ENCODE data around the gene ARHGDIA. TPM values are rescaled to one million over a fixed set of nuclear protein-coding genes. Genes with fewer than 3 reads are reported as not detected.

ARHGDIA gene
- total RNA-seq, 1 donor from 2014 or later: 109 TPM

GRCh38 chr17:81865733-81866439 lies 5.3 kb downstream of the ARHGDIA start:
- peak; percentile 99 for DNase-seq (ENCODE audit: low spot score)

GRCh38 chr17:81865358-81865732 lies 5.8 kb downstream of the ARHGDIA start:
- ATAC-seq (no peak), DNase-seq (ENCODE audit: low spot score) (no peak)

More at GRCh38 chr17:81865733-81866439, 5.3 kb downstream of the ARHGDIA start:
- ATAC-seq: peak; percentile 51

- DNase-seq (ENCODE audit: low spot score) (peak; percentile 59), ATAC-seq (no peak)
Measured at GRCh38 chr17:81863833-81864768, 7.0 kb downstream of the ARHGDIA start.

- ATAC-seq (no peak), DNase-seq (ENCODE audit: low spot score) (peak; percentile 55)
Measured at GRCh38 chr17:81863123-81863675, 7.9 kb downstream of the ARHGDIA start.

GRCh38 chr17:81860756-81861568 lies 10.2 kb downstream of the ARHGDIA start:
- ATAC-seq (peak; percentile 76), DNase-seq (ENCODE audit: low spot score) (peak; percentile 100)

- DNase-seq (ENCODE audit: low spot score) (no peak), ATAC-seq (peak; percentile 67)
Measured at GRCh38 chr17:81859906-81860755, 11.0 kb downstream of the ARHGDIA start, which contains the start of gene P4HB. P4HB (minus strand) TSS chr17:81860535; CDS start chr17:81860471, 64 bp downstream.

- ATAC-seq: no peak
- no peak for DNase-seq (ENCODE audit: low spot score)
Measured at GRCh38 chr17:81858967-81859905, 11.9 kb downstream of the ARHGDIA start.

GRCh38 chr17:81858170-81858966 lies 12.8 kb downstream of the ARHGDIA start:
- no peak for ATAC-seq
- peak; percentile 60 for DNase-seq (ENCODE audit: low spot score)

GRCh38 chr17:81854974-81855774 lies 16.0 kb downstream of the ARHGDIA start:
- ATAC-seq: peak; percentile 76
- DNase-seq (ENCODE audit: low spot score): peak; percentile 78

- no peak for DNase-seq (ENCODE audit: low spot score)
- no peak for ATAC-seq
Measured at GRCh38 chr17:81852237-81852636, 18.9 kb downstream of the ARHGDIA start.

- DNase-seq (ENCODE audit: low spot score): no peak
- ATAC-seq: no peak
Measured at GRCh38 chr17:81851423-81851822, 19.7 kb downstream of the ARHGDIA start.

- DNase-seq (ENCODE audit: low spot score) (no peak), ATAC-seq (no peak)
Measured at GRCh38 chr17:81849457-81849856, 21.7 kb downstream of the ARHGDIA start.

- ATAC-seq (peak; percentile 19), DNase-seq (ENCODE audit: low spot score) (no peak)
Measured at GRCh38 chr17:81846743-81847689, 24.1 kb downstream of the ARHGDIA start.

- DNase-seq (ENCODE audit: low spot score) (no peak), ATAC-seq (no peak)
Measured at GRCh38 chr17:81845881-81846742, 25.0 kb downstream of the ARHGDIA start.

GRCh38 chr17:81845361-81845760 lies 25.8 kb downstream of the ARHGDIA start:
- ATAC-seq: no peak

More at GRCh38 chr17:81845361-81845760, 25.8 kb downstream of the ARHGDIA start:
- no peak for DNase-seq (ENCODE audit: low spot score)

Data from left lobe of liver (tissue), 2 donors.